GM12873 (cell line): Measurements from ENCODE around the gene EXOC3L2.

Experiments used
- CTCF ChIP-seq: IDR thresholded peaks from 2 replicates; pipeline ENCODE4 v1.5.1; 2012; ENCODE audit warnings: low read depth, mild to moderate bottlenecking, moderate library complexity, low read length, control low read depth; ENCODE audit not compliant: insufficient read depth; ENCODE audit errors: missing control alignments

Gene EXOC3L2

DNA sequence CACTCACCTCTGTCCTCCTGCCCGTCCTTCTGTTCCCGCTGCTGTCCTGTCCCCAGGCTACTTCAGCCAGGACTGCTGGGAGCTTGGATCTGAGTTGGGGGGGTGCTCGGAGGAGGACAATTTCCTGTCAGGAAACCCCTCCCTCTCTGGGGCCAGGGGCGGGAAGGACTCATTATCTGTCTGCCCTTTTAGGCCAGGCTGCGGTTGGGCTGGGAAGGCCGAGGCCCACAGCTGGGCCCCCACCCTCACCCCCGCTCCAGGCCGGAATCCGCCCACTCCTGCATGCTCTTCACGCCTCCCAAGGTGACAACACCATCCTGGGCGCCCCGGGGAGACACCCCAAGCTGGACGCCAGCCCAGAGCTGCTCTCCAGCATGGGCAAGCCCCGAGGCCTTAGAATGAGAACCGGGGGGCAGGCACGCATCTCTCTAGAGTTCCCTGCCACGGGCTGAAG, at the start of gene EXOC3L2:
Gene EXOC3L2, minus strand, starts transcription at position 74 of the 454 bp plus-strand sequence. CDS start 6,362 bp downstream, outside the sequence.
- TF ChIP-seq CTCF = no peak

GRCh38 chr19:45294291-45295029, 49.3 kb upstream of the EXOC3L2 start:
- TF ChIP-seq CTCF = no peak

- TF ChIP-seq CTCF = no peak
Measured at GRCh38 chr19:45293682-45294081, 48.5 kb upstream of the EXOC3L2 start.

- TF ChIP-seq CTCF = no peak
Measured at GRCh38 chr19:45291834-45292233, 46.6 kb upstream of the EXOC3L2 start.

GRCh38 chr19:45290381-45290931, 45.2 kb upstream of the EXOC3L2 start:
- TF ChIP-seq CTCF = no peak

DNA sequence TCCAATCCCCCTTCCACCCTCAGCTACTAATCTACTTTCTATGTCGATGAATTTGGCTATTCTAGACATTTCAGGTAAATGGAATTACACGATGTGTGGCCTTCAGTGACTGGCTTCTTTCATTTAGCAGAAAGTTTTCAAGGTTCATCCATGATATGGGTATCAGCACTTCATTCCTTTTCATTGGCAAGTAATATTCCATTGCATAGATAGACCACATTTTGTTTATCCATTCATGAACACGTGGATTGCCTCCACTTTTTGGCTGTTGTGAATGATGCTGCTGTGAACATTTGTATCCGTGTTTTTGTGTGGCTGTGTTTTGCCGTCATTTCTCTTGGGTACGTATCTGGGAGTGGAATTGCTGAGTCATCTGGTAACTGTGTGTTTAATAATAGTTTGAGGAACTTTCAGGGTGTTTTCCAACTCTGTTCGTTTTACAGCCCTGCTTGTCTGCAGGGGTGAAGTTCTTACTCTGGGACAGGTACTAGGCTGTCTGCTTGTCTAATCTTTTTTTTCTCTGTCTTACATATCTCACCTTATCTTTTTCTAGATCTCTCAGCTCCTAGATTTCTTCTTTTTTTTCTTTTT, 38.3 kb upstream of the EXOC3L2 start:
- TF ChIP-seq CTCF = no peak

- no peak for TF ChIP-seq CTCF
Measured at GRCh38 chr19:45280471-45280961, 35.3 kb upstream of the EXOC3L2 start.
